NCI-H128 (cell line): ENCODE measurements around the gene ARAP1.

ENCODE experiments used
- DNase-seq: peaks from one replicate; lab custom pipeline; 2025; ENCODE audit not compliant: unreplicated experiment; lab: John Stamatoyannopoulos, UW

Gene ARAP1

DNA sequence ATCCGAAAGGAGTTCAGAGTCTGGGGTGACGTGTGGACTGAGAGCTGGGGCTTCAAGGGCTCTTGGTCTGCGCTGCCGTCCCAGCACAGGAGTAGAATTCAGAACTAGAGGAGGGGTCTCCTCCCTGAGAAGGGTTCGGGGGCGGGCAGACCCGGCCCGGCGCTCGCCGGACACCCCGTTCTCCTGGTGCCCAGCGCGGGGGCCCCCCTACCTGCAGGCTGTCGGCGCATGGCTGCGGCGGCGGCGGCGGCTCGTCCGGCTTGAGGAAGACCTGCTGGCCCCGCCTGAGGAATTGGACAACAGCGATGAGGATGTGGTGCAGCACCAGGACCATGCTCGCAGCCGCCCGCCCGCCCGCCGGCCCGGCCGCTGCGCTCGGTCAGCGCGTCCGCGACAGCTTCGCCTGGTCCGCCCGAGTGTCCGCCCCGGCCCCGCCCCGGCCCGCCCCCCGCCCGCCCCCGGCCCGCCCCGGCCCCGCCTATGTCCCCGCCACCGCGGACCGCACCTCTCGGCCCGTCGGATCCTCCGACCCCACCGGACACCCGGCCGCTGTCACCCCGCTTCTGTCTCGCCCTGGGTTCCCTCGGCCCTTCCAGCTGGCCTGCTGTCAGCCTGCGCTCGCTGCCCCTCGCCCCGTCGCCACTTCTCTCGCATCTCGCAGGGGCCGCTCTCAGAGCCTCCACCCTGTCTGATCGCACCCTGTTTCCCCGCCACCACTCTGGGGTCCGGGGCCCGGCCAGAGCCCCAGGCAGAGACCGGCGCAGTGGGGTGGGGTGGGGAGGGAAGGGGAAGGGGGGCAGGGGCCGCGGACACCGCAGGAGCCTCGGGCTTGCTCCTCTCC is 109.9 kb downstream of the ARAP1 start:
- no peak for DNase-seq

DNA sequence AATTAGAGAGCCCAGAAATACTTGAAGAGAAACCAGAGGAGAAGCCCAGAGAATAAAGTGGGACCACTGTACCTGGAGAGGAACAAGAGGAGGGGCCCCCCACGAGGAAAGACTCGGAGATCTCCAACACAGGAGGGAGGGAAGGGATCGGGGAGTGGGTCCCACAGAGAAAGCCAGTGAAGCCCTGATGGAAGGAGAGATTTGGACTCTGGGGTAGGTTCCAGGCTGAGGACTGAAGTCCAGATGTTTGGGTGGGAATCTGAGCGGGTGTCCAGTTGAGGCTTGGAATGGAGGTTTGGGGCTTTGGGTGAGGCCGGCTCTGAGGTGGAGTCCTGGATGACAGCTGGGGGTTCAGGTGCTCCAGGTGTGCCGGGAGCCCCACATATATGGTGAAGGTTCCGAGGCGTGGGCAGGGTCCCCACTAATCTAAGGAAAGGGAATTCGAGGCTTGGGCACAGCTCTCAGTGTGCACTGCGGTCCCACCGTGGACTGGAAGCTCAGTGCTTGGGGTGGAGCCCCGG is 110.6 kb downstream of the ARAP1 start:
- DNase-seq: no peak

DNA sequence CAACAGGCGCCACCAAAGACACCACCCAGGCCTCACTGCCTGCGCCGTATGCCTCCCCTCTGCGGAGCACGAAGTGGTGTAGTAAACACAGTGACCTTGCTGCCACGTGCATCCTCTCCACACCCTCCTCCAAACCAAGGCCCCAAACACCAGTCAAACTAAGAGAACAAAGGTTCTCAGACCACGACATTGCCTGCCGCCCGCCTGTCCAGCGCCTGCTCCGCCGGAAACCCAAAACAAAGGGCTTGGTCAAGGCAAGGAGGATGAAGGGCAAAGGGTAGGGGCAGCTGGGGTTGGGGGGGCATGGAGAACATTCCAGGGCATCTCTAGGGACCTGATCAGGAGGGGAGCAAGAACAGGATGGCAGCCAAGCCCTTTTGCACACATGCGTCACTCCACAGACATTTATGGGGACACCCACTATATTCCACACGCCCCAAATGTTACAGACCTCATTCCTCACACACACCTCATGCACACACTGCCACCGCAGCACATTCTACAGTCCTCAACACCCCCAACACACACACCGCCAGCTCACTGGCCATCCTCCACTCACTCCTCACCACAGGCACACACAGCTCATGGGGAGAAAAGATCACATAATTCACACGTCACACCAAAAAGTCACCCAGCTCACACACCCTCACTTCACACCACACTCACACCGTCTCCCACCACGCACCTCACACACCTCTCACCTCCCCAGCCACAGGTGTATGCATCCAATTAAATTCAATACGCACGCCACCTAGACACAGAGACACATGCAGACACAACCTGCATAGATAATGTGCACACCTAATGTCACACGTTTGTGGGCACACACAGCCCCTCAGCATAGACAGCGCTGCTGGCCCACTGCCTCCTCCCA is 112.5 kb downstream of the ARAP1 start:
- DNase-seq: no peak

DNA sequence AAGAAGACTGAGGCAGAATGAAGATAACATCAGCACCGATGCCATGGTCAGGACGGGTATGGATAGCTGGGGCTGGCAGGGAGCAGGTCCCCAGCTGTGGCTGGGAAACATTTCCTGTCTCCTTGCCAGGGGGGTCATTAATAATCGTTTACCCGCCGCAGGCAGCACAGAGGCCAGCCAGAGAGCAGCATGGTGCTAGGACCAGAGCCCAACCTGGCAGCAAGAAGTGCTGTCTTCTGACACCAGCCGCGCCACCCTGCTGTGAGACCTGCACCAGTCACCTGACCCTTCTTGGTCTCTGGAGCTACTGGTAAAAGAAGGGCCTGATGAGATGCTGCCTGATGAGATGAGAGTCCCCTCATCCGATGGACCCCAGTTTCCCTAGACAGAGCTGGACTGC is 114.3 kb downstream of the ARAP1 start:
- DNase-seq: no peak

DNA sequence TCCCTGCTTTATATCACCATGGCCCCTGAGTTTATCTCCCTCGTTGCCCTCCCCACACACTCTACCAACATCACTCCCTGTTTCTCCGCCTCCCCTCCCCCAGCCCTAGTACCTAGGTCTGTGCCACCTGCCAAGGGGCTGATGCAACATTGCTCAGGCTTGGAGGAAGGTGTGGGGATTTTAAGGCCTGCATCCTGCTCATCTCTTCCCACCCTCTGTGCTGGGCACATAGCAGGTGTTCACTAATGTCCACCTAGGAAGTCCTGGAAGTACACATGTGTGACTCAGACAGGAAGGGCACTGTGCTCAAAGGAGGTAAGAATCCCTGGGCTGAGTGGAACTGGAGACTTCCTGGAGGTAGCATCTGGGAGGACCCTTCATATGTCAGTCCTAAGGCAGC is 115.0 kb downstream of the ARAP1 start:
- no peak for DNase-seq

DNA sequence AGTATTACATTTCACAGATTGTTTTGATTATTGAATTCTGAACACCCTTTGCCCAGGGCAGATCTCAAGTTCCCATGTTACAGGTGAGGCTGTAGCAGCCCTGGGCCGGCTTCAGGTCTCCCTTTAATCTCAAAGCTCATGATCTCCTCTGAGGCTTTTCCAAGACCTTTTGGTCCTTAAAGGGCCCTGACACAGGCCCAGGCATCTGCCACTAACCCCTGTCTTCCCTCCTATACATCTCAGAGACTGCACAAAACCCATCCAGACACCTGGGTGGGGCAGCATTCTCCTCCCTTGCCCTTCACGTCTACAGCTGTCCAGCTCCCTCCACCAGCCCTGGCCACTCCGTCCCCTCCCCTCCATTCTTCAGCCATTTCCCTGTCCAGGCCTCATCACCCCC is 115.8 kb downstream of the ARAP1 start:
- no peak for DNase-seq

DNA sequence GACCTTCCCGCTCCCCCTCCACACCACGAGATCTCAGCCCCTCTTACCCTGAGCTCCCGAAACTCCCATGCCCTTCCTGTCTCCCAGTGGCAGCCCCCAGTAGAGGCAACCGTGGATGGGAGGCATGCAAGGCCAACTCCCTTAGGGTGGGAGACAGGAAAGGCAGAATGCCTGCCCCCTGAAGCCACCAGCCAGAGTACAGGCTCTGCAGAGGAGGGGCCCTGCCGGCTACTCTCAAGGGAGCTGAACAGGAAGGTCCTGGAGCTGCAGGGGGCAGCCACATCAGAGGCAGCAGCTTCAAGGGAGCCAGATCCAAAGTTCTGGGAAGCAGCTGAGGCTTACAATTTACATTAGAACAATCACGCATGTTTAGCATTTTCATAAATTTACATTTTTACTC is 116.3 kb downstream of the ARAP1 start:
- no peak for DNase-seq

DNA sequence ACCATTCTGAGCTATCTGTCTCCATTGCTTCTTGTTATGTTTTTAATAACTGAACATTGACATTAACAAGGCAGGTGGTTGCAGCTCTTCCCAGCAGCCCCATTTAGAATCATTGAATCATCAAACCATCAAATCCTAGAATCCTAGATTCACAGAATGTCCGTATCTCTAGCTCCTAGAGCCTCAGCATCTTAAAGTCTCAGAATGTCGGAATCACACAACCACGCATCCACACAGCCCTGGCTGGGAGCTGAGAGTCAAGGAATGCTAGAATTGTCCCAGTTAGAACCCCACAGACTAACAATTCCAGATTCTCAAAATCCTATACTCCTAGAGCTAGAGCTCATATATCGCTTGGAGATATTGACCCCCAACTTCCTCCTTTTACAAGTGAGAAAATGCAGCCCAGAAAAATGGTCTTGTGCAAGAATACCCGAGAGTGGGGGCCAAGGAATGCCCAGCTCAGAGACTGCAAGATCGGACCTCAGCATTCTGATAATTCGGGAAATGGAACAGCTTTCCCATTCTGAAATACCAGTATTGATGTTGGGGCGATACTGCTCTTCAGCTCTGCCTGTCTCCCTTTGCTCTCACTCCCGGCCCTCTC is 116.8 kb downstream of the ARAP1 start:
- no peak for DNase-seq
